HepG2 (cell line): ENCODE measurements around the gene JMJD8. TPM values are rescaled to one million over a fixed set of nuclear protein-coding genes. Genes with fewer than 3 reads are reported as not detected.

Source experiments
- CREM ChIP-seq, 2 experiments: sonication (generic) in 1 of 2; formaldehyde crosslinking in 1 of 2; IDR thresholded peaks; 2 replicates each; pipeline versions ENCODE4 v1.4.0 to v1.6.1; 2016 to 2020; ENCODE audit warnings: antibody characterized with exemption in 1 of 2, mild to moderate bottlenecking in 1 of 2, missing genetic modification reagents in 1 of 2
- FOXO1 ChIP-seq: sonication (generic); formaldehyde crosslinking; IDR thresholded peaks from 2 replicates; pipeline ENCODE4 v1.4.0; 2020; ENCODE audit warnings: missing genetic modification reagents
- HDAC2 ChIP-seq: sonication (generic); formaldehyde crosslinking; IDR thresholded peaks from 2 replicates; pipeline ENCODE4 v1.4.0; 2020; ENCODE audit warnings: missing genetic modification reagents
- RAD51 ChIP-seq: fragments of 450-650 bp; IDR thresholded peaks from 2 replicates; pipeline ENCODE4 v1.6.1; 2016; ENCODE audit warnings: borderline replicate concordance
- RARA ChIP-seq: IDR thresholded peaks from 2 replicates; pipeline ENCODE4 v1.6.1; 2016; ENCODE audit warnings: missing genetic modification reagents, missing compliant biosample characterization
- ZNF256 ChIP-seq: sonication (generic); formaldehyde crosslinking; conservative IDR thresholded peaks from 2 replicates; pipeline ENCODE4 v1.4.0; 2020; ENCODE audit warnings: missing genetic modification reagents
- ZNF354B ChIP-seq: sonication (generic); formaldehyde crosslinking; IDR thresholded peaks from 2 replicates; pipeline ENCODE4 v1.8.0; 2022; ENCODE audit warnings: mild to moderate bottlenecking, missing genetic modification reagents
- ZNF460 ChIP-seq: sonication (generic); formaldehyde crosslinking; IDR thresholded peaks from 2 replicates; pipeline ENCODE4 v1.5.1; 2020; ENCODE audit warnings: missing genetic modification reagents, mild to moderate bottlenecking, borderline replicate concordance
- ZNF496 ChIP-seq: sonication (generic); formaldehyde crosslinking; IDR thresholded peaks from 2 replicates; pipeline ENCODE4 v1.8.1; 2023; ENCODE audit warnings: mild to moderate bottlenecking, moderate library complexity, missing genetic modification reagents; ENCODE audit not compliant: insufficient replicate concordance
- polyA plus RNA-seq, 8 experiments: library from polyadenylated mRNA; depleted of rRNA in 3 of 8; stranded (reverse) in 7 of 8; unstranded in 1 of 8; fragments of >200 nt; fragmentation: Illumina TruSeq in 4 of 8; extraction: Trizol in 4 of 8; gene quantifications; 2 replicates each; pipeline versions ENCODE4 v1.2.1 to v1.2.3, GENCODE V29; 2011 to 2016; ENCODE audit warnings: low read depth in 4 of 8, missing spikeins in 1 of 8, mixed read lengths in 1 of 8; ENCODE audit not compliant: insufficient read depth in 1 of 8
- total RNA-seq, 5 experiments: library from RNA; depleted of rRNA; stranded (reverse); fragments of >200 nt; fragmentation: Illumina TruSeq; extraction: Trizol; gene quantifications; 2 replicates each; pipeline ENCODE4 v1.2.3, GENCODE V29; 2016; ENCODE audit warnings: low read depth in 1 of 5
- TF ChIP-seq, protein P1 (sequence below): sonication (generic); formaldehyde crosslinking; IDR thresholded peaks from 2 replicates; pipeline ENCODE4 v1.5.1; 2020; ENCODE audit warnings: mild to moderate bottlenecking, missing genetic modification reagents
- TF ChIP-seq, protein P2 (sequence below): IDR thresholded peaks from 2 replicates; pipeline ENCODE4 v1.6.1; 2016; ENCODE audit warnings: missing genetic modification reagents, missing compliant biosample characterization
- TF ChIP-seq, protein P3 (sequence below): sonication (generic); formaldehyde crosslinking; IDR thresholded peaks from 2 replicates; pipeline ENCODE4 v1.4.0; 2020; ENCODE audit warnings: missing genetic modification reagents
- TF ChIP-seq, protein P4 (sequence below): sonication (generic); formaldehyde crosslinking; IDR thresholded peaks from 2 replicates; pipeline ENCODE4 v1.5.0; 2020; ENCODE audit warnings: mild to moderate bottlenecking, missing genetic modification reagents, borderline replicate concordance
- TF ChIP-seq, protein P5 (sequence below): sonication (generic); formaldehyde crosslinking; conservative IDR thresholded peaks from 2 replicates; pipeline ENCODE4 v1.4.0; 2020; ENCODE audit warnings: missing genetic modification reagents

JMJD8 gene
- total and polyA plus RNA-seq, 2 of the 13 experiments (the other 11 are each of a cell fraction or from before 2014, with no cell fraction given) = 2.6 to 11.8 TPM

DNA sequence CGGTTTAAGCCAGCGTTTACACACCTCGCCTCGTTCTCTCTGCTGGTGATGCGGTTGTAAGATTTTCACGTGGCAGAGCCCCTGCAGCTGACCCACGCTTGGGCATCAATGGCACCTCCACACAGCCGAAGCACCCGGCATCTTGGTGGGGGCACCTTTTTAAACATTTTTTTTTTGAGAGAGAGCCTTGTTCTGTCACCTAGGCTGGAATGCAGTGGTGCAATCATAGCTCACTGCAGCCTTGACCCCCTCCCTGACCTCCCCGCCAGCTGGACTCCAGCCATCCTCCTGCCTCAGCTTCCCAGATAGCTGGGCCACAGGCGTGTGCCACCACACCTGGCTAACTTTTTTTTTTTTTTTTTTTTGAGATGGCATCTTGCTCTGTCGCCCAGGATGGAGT is 30.1 kb downstream of the JMJD8 start (continued):
- TF ChIP-seq, protein P1, sequence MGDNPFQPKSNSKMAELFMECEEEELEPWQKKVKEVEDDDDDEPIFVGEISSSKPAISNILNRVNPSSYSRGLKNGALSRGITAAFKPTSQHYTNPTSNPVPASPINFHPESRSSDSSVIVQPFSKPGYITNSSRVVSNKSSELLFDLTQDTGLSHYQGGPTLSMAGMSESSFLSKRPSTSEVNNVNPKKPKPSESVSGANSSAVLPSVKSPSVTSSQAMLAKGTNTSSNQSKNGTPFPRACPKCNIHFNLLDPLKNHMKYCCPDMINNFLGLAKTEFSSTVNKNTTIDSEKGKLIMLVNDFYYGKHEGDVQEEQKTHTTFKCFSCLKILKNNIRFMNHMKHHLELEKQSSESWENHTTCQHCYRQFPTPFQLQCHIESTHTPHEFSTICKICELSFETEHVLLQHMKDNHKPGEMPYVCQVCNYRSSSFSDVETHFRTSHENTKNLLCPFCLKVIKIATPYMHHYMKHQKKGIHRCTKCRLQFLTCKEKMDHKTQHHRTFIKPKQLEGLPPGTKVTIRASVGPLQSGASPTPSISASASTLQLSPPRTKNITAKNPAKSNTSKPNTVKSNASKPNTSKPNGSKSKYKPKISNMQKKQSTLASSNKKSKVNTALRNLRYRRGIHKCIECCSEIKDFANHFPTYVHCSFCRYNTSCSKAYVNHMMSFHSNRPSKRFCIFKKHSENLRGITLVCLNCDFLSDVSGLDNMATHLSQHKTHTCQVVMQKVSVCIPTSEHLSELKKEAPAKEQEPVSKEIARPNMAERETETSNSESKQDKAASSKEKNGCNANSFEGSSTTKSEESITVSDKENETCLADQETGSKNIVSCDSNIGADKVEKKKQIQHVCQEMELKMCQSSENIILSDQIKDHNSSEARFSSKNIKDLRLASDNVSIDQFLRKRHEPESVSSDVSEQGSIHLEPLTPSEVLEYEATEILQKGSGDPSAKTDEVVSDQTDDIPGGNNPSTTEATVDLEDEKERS (CRISPR knock-in tag) = 0 out of 2 replicates have a peak, but pooled peaks have one; percentile 48
- TF ChIP-seq HDAC2 (CRISPR knock-in tag) (0 out of 2 replicates have a peak, but pooled peaks have one; percentile 29), RARA (CRISPR knock-in tag) (peak; percentile 88), RAD51 (no peak), FOXO1 (CRISPR knock-in tag) (no peak), ZNF460 (CRISPR knock-in tag) (peak; percentile 91), ZNF354B (CRISPR knock-in tag) (no peak), ZNF256 (no peak), ZNF496 (CRISPR knock-in tag) (no peak), CREM (IDR thresholded peaks at IDR 0.05) (no peak), CREM (CRISPR knock-in tag; IDR thresholded peaks at IDR 0.05) (no peak)
- TF ChIP-seq, protein P2, sequence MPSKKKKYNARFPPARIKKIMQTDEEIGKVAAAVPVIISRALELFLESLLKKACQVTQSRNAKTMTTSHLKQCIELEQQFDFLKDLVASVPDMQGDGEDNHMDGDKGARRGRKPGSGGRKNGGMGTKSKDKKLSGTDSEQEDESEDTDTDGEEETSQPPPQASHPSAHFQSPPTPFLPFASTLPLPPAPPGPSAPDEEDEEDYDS (CRISPR knock-in tag) = no peak
- TF ChIP-seq, protein P3, sequence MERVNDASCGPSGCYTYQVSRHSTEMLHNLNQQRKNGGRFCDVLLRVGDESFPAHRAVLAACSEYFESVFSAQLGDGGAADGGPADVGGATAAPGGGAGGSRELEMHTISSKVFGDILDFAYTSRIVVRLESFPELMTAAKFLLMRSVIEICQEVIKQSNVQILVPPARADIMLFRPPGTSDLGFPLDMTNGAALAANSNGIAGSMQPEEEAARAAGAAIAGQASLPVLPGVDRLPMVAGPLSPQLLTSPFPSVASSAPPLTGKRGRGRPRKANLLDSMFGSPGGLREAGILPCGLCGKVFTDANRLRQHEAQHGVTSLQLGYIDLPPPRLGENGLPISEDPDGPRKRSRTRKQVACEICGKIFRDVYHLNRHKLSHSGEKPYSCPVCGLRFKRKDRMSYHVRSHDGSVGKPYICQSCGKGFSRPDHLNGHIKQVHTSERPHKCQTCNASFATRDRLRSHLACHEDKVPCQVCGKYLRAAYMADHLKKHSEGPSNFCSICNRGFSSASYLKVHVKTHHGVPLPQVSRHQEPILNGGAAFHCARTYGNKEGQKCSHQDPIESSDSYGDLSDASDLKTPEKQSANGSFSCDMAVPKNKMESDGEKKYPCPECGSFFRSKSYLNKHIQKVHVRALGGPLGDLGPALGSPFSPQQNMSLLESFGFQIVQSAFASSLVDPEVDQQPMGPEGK (CRISPR knock-in tag) = peak; percentile 80
- TF ChIP-seq, protein P4, sequence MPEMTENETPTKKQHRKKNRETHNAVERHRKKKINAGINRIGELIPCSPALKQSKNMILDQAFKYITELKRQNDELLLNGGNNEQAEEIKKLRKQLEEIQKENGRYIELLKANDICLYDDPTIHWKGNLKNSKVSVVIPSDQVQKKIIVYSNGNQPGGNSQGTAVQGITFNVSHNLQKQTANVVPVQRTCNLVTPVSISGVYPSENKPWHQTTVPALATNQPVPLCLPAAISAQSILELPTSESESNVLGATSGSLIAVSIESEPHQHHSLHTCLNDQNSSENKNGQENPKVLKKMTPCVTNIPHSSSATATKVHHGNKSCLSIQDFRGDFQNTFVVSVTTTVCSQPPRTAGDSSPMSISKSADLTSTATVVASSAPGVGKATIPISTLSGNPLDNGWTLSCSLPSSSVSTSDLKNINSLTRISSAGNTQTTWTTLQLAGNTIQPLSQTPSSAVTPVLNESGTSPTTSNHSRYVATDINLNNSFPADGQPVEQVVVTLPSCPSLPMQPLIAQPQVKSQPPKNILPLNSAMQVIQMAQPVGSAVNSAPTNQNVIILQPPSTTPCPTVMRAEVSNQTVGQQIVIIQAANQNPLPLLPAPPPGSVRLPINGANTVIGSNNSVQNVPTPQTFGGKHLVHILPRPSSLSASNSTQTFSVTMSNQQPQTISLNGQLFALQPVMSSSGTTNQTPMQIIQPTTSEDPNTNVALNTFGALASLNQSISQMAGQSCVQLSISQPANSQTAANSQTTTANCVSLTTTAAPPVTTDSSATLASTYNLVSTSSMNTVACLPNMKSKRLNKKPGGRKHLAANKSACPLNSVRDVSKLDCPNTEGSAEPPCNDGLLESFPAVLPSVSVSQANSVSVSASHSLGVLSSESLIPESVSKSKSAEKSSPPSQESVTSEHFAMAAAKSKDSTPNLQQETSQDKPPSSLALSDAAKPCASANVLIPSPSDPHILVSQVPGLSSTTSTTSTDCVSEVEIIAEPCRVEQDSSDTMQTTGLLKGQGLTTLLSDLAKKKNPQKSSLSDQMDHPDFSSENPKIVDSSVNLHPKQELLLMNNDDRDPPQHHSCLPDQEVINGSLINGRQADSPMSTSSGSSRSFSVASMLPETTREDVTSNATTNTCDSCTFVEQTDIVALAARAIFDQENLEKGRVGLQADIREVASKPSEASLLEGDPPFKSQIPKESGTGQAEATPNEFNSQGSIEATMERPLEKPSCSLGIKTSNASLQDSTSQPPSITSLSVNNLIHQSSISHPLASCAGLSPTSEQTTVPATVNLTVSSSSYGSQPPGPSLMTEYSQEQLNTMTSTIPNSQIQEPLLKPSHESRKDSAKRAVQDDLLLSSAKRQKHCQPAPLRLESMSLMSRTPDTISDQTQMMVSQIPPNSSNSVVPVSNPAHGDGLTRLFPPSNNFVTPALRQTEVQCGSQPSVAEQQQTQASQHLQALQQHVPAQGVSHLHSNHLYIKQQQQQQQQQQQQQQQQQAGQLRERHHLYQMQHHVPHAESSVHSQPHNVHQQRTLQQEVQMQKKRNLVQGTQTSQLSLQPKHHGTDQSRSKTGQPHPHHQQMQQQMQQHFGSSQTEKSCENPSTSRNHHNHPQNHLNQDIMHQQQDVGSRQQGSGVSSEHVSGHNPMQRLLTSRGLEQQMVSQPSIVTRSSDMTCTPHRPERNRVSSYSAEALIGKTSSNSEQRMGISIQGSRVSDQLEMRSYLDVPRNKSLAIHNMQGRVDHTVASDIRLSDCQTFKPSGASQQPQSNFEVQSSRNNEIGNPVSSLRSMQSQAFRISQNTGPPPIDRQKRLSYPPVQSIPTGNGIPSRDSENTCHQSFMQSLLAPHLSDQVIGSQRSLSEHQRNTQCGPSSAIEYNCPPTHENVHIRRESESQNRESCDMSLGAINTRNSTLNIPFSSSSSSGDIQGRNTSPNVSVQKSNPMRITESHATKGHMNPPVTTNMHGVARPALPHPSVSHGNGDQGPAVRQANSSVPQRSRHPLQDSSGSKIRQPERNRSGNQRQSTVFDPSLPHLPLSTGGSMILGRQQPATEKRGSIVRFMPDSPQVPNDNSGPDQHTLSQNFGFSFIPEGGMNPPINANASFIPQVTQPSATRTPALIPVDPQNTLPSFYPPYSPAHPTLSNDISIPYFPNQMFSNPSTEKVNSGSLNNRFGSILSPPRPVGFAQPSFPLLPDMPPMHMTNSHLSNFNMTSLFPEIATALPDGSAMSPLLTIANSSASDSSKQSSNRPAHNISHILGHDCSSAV (CRISPR knock-in tag) = no peak
- TF ChIP-seq, protein P5, sequence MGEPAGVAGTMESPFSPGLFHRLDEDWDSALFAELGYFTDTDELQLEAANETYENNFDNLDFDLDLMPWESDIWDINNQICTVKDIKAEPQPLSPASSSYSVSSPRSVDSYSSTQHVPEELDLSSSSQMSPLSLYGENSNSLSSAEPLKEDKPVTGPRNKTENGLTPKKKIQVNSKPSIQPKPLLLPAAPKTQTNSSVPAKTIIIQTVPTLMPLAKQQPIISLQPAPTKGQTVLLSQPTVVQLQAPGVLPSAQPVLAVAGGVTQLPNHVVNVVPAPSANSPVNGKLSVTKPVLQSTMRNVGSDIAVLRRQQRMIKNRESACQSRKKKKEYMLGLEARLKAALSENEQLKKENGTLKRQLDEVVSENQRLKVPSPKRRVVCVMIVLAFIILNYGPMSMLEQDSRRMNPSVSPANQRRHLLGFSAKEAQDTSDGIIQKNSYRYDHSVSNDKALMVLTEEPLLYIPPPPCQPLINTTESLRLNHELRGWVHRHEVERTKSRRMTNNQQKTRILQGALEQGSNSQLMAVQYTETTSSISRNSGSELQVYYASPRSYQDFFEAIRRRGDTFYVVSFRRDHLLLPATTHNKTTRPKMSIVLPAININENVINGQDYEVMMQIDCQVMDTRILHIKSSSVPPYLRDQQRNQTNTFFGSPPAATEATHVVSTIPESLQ (CRISPR knock-in tag) = no peak
